ENCODE results near the gene FAM240A. TPM values are rescaled to one million over a fixed set of nuclear protein-coding genes. Genes with fewer than 3 reads are reported as not detected.
A peak's percentile ranks its signal among the peaks of the same experiment; 100 is the strongest.

FAM240A gene
- total RNA-seq, 4 donors from 2014 or later: 0.18 TPM; not detected in 3

- no peaks in the 10 kb centered on the region for H3K9me3 ChIP-seq
- TF ChIP-seq POLR2A (IDR thresholded peaks at IDR 0.05) (peak; percentile 97), CTCF (IDR thresholded peaks at IDR 0.05 in 4 of 5, conservative IDR thresholded peaks at IDR 0.05 in 1 of 5) (no peak)
- no peaks in the 10 kb centered on the region for H3K36me3 ChIP-seq
- in situ Hi-C loops (cut with MboI; ENCODE audit: low sequenced_read_pairs in 4 of 4) (loop anchor here in 1 of 4 donors (5.0 kb wide), 1 partner anchor 79 kb away; no protein-coding TSS in a partner anchor), intact Hi-C loops (cut with DNase I; ENCODE audit: low total_unique reads) (loop anchor here (1.0 to 10.0 kb wide), 6 partner anchors 64 to 1011 kb away; partner anchors contain the start of gene MYL3)
- H3K4me3 ChIP-seq: peak within 1 kb of the TSS; percentile 68 to 86 (median 76)
- H3K27me3 ChIP-seq: no peaks in the 10 kb centered on the region
- peak within 1 kb of the TSS; percentile 94 to 99 (median 97) for H3K27ac ChIP-seq
- peak; percentile 92 for DNase-seq
- H3K4me1 ChIP-seq: peaks cover 28 to 31% of the 10 kb centered on the region in 2 donors
- ATAC-seq: peak; percentile 71 to 80
Observed at GRCh38 chr3:46566040-46566641, 46.2 kb upstream of the FAM240A start, which contains the start of gene LRRC2. LRRC2 (minus strand) TSS chr3:46566302; CDS start chr3:46551591, 14,711 bp downstream.

GRCh38 chr3:46571684-46572083 is 40.6 kb upstream of the FAM240A start:
- Histone ChIP-seq H3K27ac (no peak overlapping the region), H3K4me1 (peaks cover under 1 to 12% of the 10 kb centered on the region in 2 donors), H3K9me3 (no peaks in the 10 kb centered on the region), H3K36me3 (no peaks in the 10 kb centered on the region), H3K27me3 (no peaks in the 10 kb centered on the region), H3K4me3 (no peak overlapping the region)
- ATAC-seq (no peak), DNase-seq (no peak)
- TF ChIP-seq CTCF (IDR thresholded peaks at IDR 0.05 in 4 of 5, conservative IDR thresholded peaks at IDR 0.05 in 1 of 5): no peak
- TF ChIP-seq POLR2A (IDR thresholded peaks at IDR 0.05): no peak
- in situ Hi-C loops (cut with MboI; ENCODE audit: low sequenced_read_pairs in 4 of 4): no loop called here
- intact Hi-C loops (cut with DNase I; ENCODE audit: low total_unique reads): no loop called here

- H3K4me1 ChIP-seq: peaks cover 0 to 10% of the 10 kb centered on the region in 2 donors
- H3K4me3 ChIP-seq: no peak overlapping the region
- H3K27ac ChIP-seq: no peak overlapping the region
- H3K9me3 ChIP-seq: no peaks in the 10 kb centered on the region
- no peak for TF ChIP-seq POLR2A (IDR thresholded peaks at IDR 0.05)
- no peak for TF ChIP-seq CTCF (IDR thresholded peaks at IDR 0.05 in 4 of 5, conservative IDR thresholded peaks at IDR 0.05 in 1 of 5)
- no peaks in the 10 kb centered on the region for H3K27me3 ChIP-seq
- DNase-seq (no peak), ATAC-seq (no peak)
- intact Hi-C loops (cut with DNase I; ENCODE audit: low total_unique reads) (no loop called here), in situ Hi-C loops (cut with MboI; ENCODE audit: low sequenced_read_pairs in 4 of 4) (no loop called here)
- H3K36me3 ChIP-seq: no peaks in the 10 kb centered on the region
Observed at GRCh38 chr3:46573701-46574100, 38.6 kb upstream of the FAM240A start.

GRCh38 chr3:46574243-46574646 is 38.1 kb upstream of the FAM240A start:
- H3K9me3 ChIP-seq: no peaks in the 10 kb centered on the region
- in situ Hi-C loops (cut with MboI; ENCODE audit: low sequenced_read_pairs in 4 of 4): no loop called here
- no peak overlapping the region for H3K27ac ChIP-seq
- peak in 1 of 2 donors; percentile 20 for ATAC-seq
- DNase-seq: no peak
- TF ChIP-seq POLR2A (IDR thresholded peaks at IDR 0.05) (no peak), CTCF (IDR thresholded peaks at IDR 0.05 in 4 of 5, conservative IDR thresholded peaks at IDR 0.05 in 1 of 5) (no peak)
- no peak overlapping the region for H3K4me3 ChIP-seq
- H3K36me3 ChIP-seq: no peaks in the 10 kb centered on the region
- H3K27me3 ChIP-seq: no peaks in the 10 kb centered on the region
- H3K4me1 ChIP-seq: peaks cover 0 to 10% of the 10 kb centered on the region in 2 donors
- intact Hi-C loops (cut with DNase I; ENCODE audit: low total_unique reads): no loop called here

Measured in gastrocnemius medialis (tissue), 4 donors.